ENCODE results near the gene CEP128. TPM values are rescaled to one million over a fixed set of nuclear protein-coding genes. Genes with fewer than 3 reads are reported as not detected.

Gene CEP128
- total and polyA plus RNA-seq, 2 donors from 2014 or later: 0.43 to 9.0 TPM

DNA sequence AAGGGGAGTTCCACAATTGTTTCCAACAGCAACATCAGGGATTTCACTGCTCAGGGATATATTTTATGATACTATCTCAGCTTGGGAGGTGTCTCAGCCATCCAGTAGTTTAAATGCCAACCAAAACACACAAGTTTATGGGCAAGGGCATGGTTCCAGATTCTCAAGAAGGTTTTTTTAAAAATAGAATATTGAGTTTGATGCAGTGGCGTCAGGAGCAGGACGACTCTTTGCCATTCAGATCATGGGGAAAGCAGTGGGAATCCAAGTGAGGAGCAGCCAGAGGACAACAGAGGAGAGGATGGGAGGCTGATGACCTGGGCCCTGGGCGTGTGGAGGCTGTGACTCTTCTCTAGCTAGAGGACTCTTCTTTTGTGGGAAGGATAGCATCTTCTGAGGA lies 39.6 kb upstream of the CEP128 start:
- Histone ChIP-seq H3K9ac (ENCODE audit: low read length in 3 of 3) (no peak overlapping the region), H3K9me3 (ENCODE audit: control insufficient read depth in 2 of 3, insufficient read depth in 1 of 3, low read length in 3 of 3) (no peaks in the 10 kb centered on the region), H3K36me3 (ENCODE audit: control insufficient read depth in 2 of 3, insufficient read depth in 3 of 3, low read length in 3 of 3) (no peaks in the 10 kb centered on the region), H3K27ac (ENCODE audit: low read depth in 2 of 2, low read length in 2 of 2) (no peak overlapping the region), H3K4me1 (ENCODE audit: control insufficient read depth in 2 of 3, insufficient read depth in 2 of 3, low read depth in 1 of 3, low read length in 3 of 3) (no peaks in the 10 kb centered on the region), H3K4me3 (ENCODE audit: low read length in 3 of 3) (no peak overlapping the region), H3K27me3 (ENCODE audit: control insufficient read depth, insufficient read depth, low read length) (no peaks in the 10 kb centered on the region)
- intact Hi-C loops (cut with DNase I): no loop called here
- DNase-seq: no peak
- FAIRE-seq: no peak
- TF ChIP-seq, protein P1, sequence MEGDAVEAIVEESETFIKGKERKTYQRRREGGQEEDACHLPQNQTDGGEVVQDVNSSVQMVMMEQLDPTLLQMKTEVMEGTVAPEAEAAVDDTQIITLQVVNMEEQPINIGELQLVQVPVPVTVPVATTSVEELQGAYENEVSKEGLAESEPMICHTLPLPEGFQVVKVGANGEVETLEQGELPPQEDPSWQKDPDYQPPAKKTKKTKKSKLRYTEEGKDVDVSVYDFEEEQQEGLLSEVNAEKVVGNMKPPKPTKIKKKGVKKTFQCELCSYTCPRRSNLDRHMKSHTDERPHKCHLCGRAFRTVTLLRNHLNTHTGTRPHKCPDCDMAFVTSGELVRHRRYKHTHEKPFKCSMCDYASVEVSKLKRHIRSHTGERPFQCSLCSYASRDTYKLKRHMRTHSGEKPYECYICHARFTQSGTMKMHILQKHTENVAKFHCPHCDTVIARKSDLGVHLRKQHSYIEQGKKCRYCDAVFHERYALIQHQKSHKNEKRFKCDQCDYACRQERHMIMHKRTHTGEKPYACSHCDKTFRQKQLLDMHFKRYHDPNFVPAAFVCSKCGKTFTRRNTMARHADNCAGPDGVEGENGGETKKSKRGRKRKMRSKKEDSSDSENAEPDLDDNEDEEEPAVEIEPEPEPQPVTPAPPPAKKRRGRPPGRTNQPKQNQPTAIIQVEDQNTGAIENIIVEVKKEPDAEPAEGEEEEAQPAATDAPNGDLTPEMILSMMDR (IDR thresholded peaks at IDR 0.05; ENCODE audit: borderline replicate concordance, extremely low read depth, insufficient read depth): no peak

DNA sequence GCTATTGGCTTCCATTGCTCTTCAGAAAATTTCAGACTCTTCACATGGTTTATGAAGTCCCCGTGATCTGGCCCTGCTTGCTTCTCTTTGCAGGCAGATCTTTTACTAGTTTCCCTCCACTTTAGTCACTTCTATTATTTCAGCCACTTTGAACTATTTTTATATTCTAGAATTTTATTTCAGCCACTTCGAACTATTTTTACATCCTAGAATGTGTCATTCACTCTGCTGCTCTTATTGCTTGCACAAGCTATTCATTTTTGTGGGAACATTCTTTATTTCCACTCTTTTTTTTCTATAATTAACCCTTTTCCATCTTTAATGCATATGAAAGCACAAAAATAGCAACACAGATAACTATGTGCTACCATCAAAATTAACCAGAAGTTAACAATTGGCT lies 38.4 kb upstream of the CEP128 start:
- TF ChIP-seq, protein P1 (IDR thresholded peaks at IDR 0.05; ENCODE audit: borderline replicate concordance, extremely low read depth, insufficient read depth): no peak
- DNase-seq: no peak
- no peaks in the 10 kb centered on the region for H3K4me1 ChIP-seq (ENCODE audit: control insufficient read depth in 2 of 3, insufficient read depth in 2 of 3, low read depth in 1 of 3, low read length in 3 of 3)
- H3K27me3 ChIP-seq (ENCODE audit: control insufficient read depth, insufficient read depth, low read length): no peaks in the 10 kb centered on the region
- no peaks in the 10 kb centered on the region for H3K9me3 ChIP-seq (ENCODE audit: control insufficient read depth in 2 of 3, insufficient read depth in 1 of 3, low read length in 3 of 3)
- no peak overlapping the region for H3K4me3 ChIP-seq (ENCODE audit: low read length in 3 of 3)
- no peak overlapping the region for H3K9ac ChIP-seq (ENCODE audit: low read length in 3 of 3)
- no peaks in the 10 kb centered on the region for H3K36me3 ChIP-seq (ENCODE audit: control insufficient read depth in 2 of 3, insufficient read depth in 3 of 3, low read length in 3 of 3)
- intact Hi-C loops (cut with DNase I): no loop called here
- FAIRE-seq: no peak
- H3K27ac ChIP-seq (ENCODE audit: low read depth in 2 of 2, low read length in 2 of 2): no peak overlapping the region

DNA sequence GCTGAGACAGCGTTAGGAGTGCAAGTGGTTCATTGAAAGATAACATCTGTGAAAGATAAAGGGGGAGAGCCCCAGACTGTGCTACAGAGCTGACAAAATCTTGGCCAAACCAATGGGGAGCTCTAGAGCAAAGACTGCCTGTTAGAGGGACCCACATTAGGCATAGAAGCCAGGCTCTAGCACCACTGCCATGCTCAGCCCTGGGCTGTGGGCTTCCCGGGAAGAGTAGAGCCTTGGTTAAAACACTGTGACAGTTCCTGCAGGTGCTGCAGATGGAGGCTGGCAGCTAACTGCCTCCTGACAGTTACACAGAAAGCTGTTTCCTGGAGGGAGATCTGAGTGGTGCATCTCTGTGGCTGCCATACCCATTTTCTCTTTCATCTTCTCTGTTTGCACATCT lies 36.9 kb upstream of the CEP128 start:
- intact Hi-C loops (cut with DNase I): no loop called here
- no peaks in the 10 kb centered on the region for H3K9me3 ChIP-seq (ENCODE audit: control insufficient read depth in 2 of 3, insufficient read depth in 1 of 3, low read length in 3 of 3)
- H3K4me1 ChIP-seq (ENCODE audit: control insufficient read depth in 2 of 3, insufficient read depth in 2 of 3, low read depth in 1 of 3, low read length in 3 of 3): peaks cover 0 to 3% (median 0%) of the 10 kb centered on the region in 3 donors
- no peaks in the 10 kb centered on the region for H3K27me3 ChIP-seq (ENCODE audit: control insufficient read depth, insufficient read depth, low read length)
- no peak overlapping the region for H3K27ac ChIP-seq (ENCODE audit: low read depth in 2 of 2, low read length in 2 of 2)
- no peaks in the 10 kb centered on the region for H3K36me3 ChIP-seq (ENCODE audit: control insufficient read depth in 2 of 3, insufficient read depth in 3 of 3, low read length in 3 of 3)
- H3K9ac ChIP-seq (ENCODE audit: low read length in 3 of 3): no peak overlapping the region
- DNase-seq (no peak), FAIRE-seq (no peak)
- H3K4me3 ChIP-seq (ENCODE audit: low read length in 3 of 3): no peak overlapping the region
- TF ChIP-seq, protein P1 (IDR thresholded peaks at IDR 0.05; ENCODE audit: borderline replicate concordance, extremely low read depth, insufficient read depth): no peak

DNA sequence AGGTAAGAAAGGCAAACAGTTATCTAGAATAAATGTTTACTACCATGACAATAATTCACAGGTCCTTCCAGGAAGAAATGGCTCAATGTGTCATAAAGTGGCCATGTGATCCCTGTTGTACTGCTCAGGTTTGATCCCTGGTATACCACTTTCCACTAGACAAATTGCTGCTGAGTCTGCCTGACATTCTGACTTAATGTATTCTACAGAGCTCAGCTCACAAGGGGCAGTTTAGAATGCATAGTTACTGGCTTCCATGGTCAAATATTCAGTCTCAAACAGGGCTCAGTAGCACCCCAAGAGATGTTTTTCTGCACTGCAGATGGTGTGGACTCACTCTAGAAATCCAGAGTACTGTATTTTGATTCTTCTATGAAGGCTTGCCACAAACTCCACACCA lies 35.7 kb upstream of the CEP128 start:
- intact Hi-C loops (cut with DNase I): no loop called here
- TF ChIP-seq, protein P1 (IDR thresholded peaks at IDR 0.05; ENCODE audit: borderline replicate concordance, extremely low read depth, insufficient read depth): no peak
- H3K27me3 ChIP-seq (ENCODE audit: control insufficient read depth, insufficient read depth, low read length): no peaks in the 10 kb centered on the region
- peaks cover 0 to 3% (median 0%) of the 10 kb centered on the region in 3 donors for H3K4me1 ChIP-seq (ENCODE audit: control insufficient read depth in 2 of 3, insufficient read depth in 2 of 3, low read depth in 1 of 3, low read length in 3 of 3)
- FAIRE-seq (no peak), DNase-seq (no peak)
- H3K9me3 ChIP-seq (ENCODE audit: control insufficient read depth in 2 of 3, insufficient read depth in 1 of 3, low read length in 3 of 3): no peaks in the 10 kb centered on the region
- H3K4me3 ChIP-seq (ENCODE audit: low read length in 3 of 3): no peak overlapping the region
- H3K36me3 ChIP-seq (ENCODE audit: control insufficient read depth in 2 of 3, insufficient read depth in 3 of 3, low read length in 3 of 3): no peaks in the 10 kb centered on the region
- no peak overlapping the region for H3K9ac ChIP-seq (ENCODE audit: low read length in 3 of 3)
- H3K27ac ChIP-seq (ENCODE audit: low read depth in 2 of 2, low read length in 2 of 2): no peak overlapping the region
